ENCODE measurements around the gene DPYD. TPM values are rescaled to one million over a fixed set of nuclear protein-coding genes. Genes with fewer than 3 reads are reported as not detected.

DPYD gene
- polyA plus RNA-seq, 1 of the 3 experiments (the other 2 are of a cell fraction) = 23.0 TPM

GRCh38 chr1:97151651-97152050 lies 769.2 kb downstream of the DPYD start:
- ChIA-PET POLR2A (no interaction called here), CTCF (interaction anchor here (6.4 kb wide), 1 partner anchor 13 kb away, joined by 38 read pairs; no protein-coding TSS in a partner anchor)
- H3K27ac ChIP-seq (ENCODE audit: low read depth in 2 of 2, low read length in 1 of 2) = no peak overlapping the region
- no peak for DNase-seq
- H3K4me1 ChIP-seq (ENCODE audit: control insufficient read depth in 1 of 2, insufficient read depth in 2 of 2, low read depth in 1 of 2, low read length in 1 of 2) = peaks cover 0 to 2% of the 10 kb centered on the region in 2 experiments; a peak in 2 of 4 replicates
- no peak overlapping the region for H3K9ac ChIP-seq
- H3K4me2 ChIP-seq = no peak overlapping the region
- H3K9me3 ChIP-seq = no peaks in the 10 kb centered on the region
- no peaks in the 10 kb centered on the region for H3K79me2 ChIP-seq (ENCODE audit: insufficient read depth)
- no peak overlapping the region for H2AFZ ChIP-seq (ENCODE audit: low read depth)
- peaks cover 0 to 23% of the 10 kb centered on the region in 2 experiments for H3K36me3 ChIP-seq (replicated peaks in 1 of 2; ENCODE audit: control insufficient read depth in 1 of 2, insufficient read depth in 2 of 2, low read length in 1 of 2)
- H3K27me3 ChIP-seq (ENCODE audit: insufficient read depth) = no peaks in the 10 kb centered on the region
- H3F3A ChIP-seq (replicated peaks; ENCODE audit: insufficient read depth) = peaks cover 12% of the 10 kb centered on the region
- TF ChIP-seq RXRA (IDR thresholded peaks at IDR 0.05; ENCODE audit: borderline replicate concordance, low read depth) = no peak
- TF ChIP-seq TAF1 (IDR thresholded peaks at IDR 0.05; ENCODE audit: borderline replicate concordance, low read depth, low read length) = no peak
- TF ChIP-seq JUND (IDR thresholded peaks at IDR 0.05) = no peak
- TF ChIP-seq POLR2AphosphoS5 (IDR thresholded peaks at IDR 0.05; ENCODE audit: low read depth, low read length) = no peak
- no peak for TF ChIP-seq TEAD4 (IDR thresholded peaks at IDR 0.05; ENCODE audit: borderline replicate concordance, insufficient read depth)
- no peak for TF ChIP-seq ZBTB33 (IDR thresholded peaks at IDR 0.05; ENCODE audit: borderline replicate concordance, low read depth)
- TF ChIP-seq SIN3A (IDR thresholded peaks at IDR 0.05; ENCODE audit: borderline replicate concordance, low read depth, low read length) = no peak
- no peak for TF ChIP-seq NRF1 (IDR thresholded peaks at IDR 0.05; ENCODE audit: low read depth, low read length)
- no peak for TF ChIP-seq FOXM1 (IDR thresholded peaks at IDR 0.05; ENCODE audit: low read depth)
- no peak for TF ChIP-seq USF1 (IDR thresholded peaks at IDR 0.05; ENCODE audit: borderline replicate concordance, low read depth)
- no peak for TF ChIP-seq TCF12 (IDR thresholded peaks at IDR 0.05)
- no peak for TF ChIP-seq CHD2 (IDR thresholded peaks at IDR 0.05; ENCODE audit: low read length, partially characterized antibody)
- TF ChIP-seq RAD21 (IDR thresholded peaks at IDR 0.05; ENCODE audit: low read length) = no peak
- no peak for TF ChIP-seq PBX3 (IDR thresholded peaks at IDR 0.05)
- no peak for TF ChIP-seq MXI1 (IDR thresholded peaks at IDR 0.05; ENCODE audit: low read depth, low read length)
- TF ChIP-seq NFIC (IDR thresholded peaks at IDR 0.05; ENCODE audit: borderline replicate concordance) = no peak
- TF ChIP-seq MEF2A (IDR thresholded peaks at IDR 0.05; ENCODE audit: borderline replicate concordance, low read depth) = no peak
- TF ChIP-seq IRF3 (IDR thresholded peaks at IDR 0.05; ENCODE audit: low read depth, low read length) = no peak
- H3K4me3 ChIP-seq (ENCODE audit: low read depth in 2 of 2, low read length in 1 of 2) = no peak overlapping the region
- 0 out of 2 replicates have a peak, but pooled peaks cover 3% of the 10 kb centered on the region for H3K9me2 ChIP-seq
- no peaks in the 10 kb centered on the region for H4K20me1 ChIP-seq (ENCODE audit: insufficient read depth)
